HUES48 (cell line): ENCODE data around the gene TPD52L2.

Experiments used
- H3K27ac ChIP-seq: one replicate; pipeline ENCODE4 v1.7.0; 2013; ENCODE audit warnings: low read depth, low read length, inconsistent platforms
- H3K27me3 ChIP-seq: 2 replicates; pipeline ENCODE4 v1.6.1; 2013; ENCODE audit warnings: mild to moderate bottlenecking, low read length; ENCODE audit not compliant: control insufficient read depth, insufficient read depth
- H3K36me3 ChIP-seq: 2 replicates; pipeline ENCODE4 v1.6.1; 2013; ENCODE audit warnings: low read length; ENCODE audit not compliant: control insufficient read depth, insufficient read depth
- H3K4me1 ChIP-seq: 2 replicates; pipeline ENCODE4 v1.6.1; 2013; ENCODE audit warnings: mild to moderate bottlenecking, low read length; ENCODE audit not compliant: control insufficient read depth, insufficient read depth
- H3K4me3 ChIP-seq: 2 replicates; pipeline ENCODE4 v1.5.1; 2013; ENCODE audit warnings: mild to moderate bottlenecking, low read depth, low read length
- H3K9ac ChIP-seq: 2 replicates; pipeline ENCODE4 v1.6.1; 2013; ENCODE audit warnings: mild to moderate bottlenecking, low read depth, low read length, moderate library complexity
- H3K9me3 ChIP-seq: 2 replicates; pipeline ENCODE4 v1.6.1; 2013; ENCODE audit warnings: low read length; ENCODE audit not compliant: control insufficient read depth, insufficient read depth

The TPD52L2 gene

GRCh38 chr20:63857764-63858392 is 7.2 kb upstream of the TPD52L2 start:
- H3K9ac ChIP-seq, result no peak overlapping the region
- peaks cover 53% of the 10 kb centered on the region for H3K4me1 ChIP-seq
- H3K27me3 ChIP-seq, result no peaks in the 10 kb centered on the region
- no peak overlapping the region for H3K4me3 ChIP-seq
- no peaks in the 10 kb centered on the region for H3K9me3 ChIP-seq
- H3K36me3 ChIP-seq, result peaks cover 14% of the 10 kb centered on the region; the same call in 1 of the 2 replicates
- H3K27ac ChIP-seq, result peak overlapping the region; percentile 87

GRCh38 chr20:63858393-63859165 is 6.5 kb upstream of the TPD52L2 start:
- H3K9ac ChIP-seq, result no peak overlapping the region
- H3K27ac ChIP-seq, result peak overlapping the region; percentile 87
- peaks cover 51% of the 10 kb centered on the region for H3K4me1 ChIP-seq
- H3K27me3 ChIP-seq, result no peaks in the 10 kb centered on the region
- no peak overlapping the region; the same call in 1 of the 2 replicates for H3K4me3 ChIP-seq
- H3K36me3 ChIP-seq, result peaks cover 14% of the 10 kb centered on the region; the same call in 1 of the 2 replicates
- H3K9me3 ChIP-seq, result no peaks in the 10 kb centered on the region

GRCh38 chr20:63859166-63859699 is 5.8 kb upstream of the TPD52L2 start:
- Histone ChIP-seq H3K9me3 (no peaks in the 10 kb centered on the region), H3K36me3 (peaks cover 14% of the 10 kb centered on the region; the same call in 1 of the 2 replicates), H3K27me3 (no peaks in the 10 kb centered on the region), H3K9ac (0 out of 2 replicates have a peak overlapping the region, but pooled peaks have one; percentile 7), H3K4me1 (peaks cover 51% of the 10 kb centered on the region), H3K4me3 (no peak overlapping the region), H3K27ac (peak overlapping the region; percentile 87)

- no peaks in the 10 kb centered on the region for H3K27me3 ChIP-seq
- H3K4me1 ChIP-seq, result peaks cover 38% of the 10 kb centered on the region
- H3K4me3 ChIP-seq, result no peak overlapping the region
- no peaks in the 10 kb centered on the region for H3K9me3 ChIP-seq
- peaks cover 14% of the 10 kb centered on the region; the same call in 1 of the 2 replicates for H3K36me3 ChIP-seq
- H3K27ac ChIP-seq, result peak overlapping the region; percentile 40
- no peak overlapping the region for H3K9ac ChIP-seq
These were observed 4.6 kb upstream of the TPD52L2 start for GRCh38 chr20:63860325-63861051.

DNA sequence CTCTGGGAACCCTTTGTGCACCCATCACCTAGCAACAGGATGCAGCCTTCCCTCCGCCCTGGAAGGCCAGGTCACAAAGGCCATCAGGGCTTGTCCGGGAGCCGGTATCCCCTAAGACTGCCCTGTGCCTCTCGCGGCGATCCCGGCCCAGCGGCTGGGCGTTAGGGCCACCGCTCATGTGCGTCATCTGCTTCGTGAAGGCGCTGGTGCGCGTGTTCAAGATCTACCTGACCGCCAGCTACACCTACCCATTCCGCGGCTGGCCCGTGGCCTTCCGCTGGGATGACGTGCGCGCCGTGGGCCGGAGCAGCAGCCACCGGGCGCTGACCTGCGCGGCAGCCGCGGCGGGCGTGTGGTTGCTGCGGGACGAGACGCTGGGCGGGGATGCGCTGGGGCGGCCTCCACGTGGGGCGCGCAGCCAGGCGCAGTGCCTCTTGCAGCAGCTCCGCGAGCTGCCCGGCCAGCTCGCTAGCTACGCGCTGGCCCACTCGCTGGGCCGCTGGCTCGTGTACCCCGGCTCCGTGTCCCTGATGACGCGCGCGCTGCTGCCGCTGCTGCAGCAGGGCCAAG is 3.6 kb upstream of the TPD52L2 start, which contains the start of gene ABHD16B:
Gene ABHD16B, plus strand, starts transcription at position 134 of the 570 bp plus-strand sequence. Its CDS starts 43 bp downstream, at position 177.
- Histone ChIP-seq H3K9me3 (no peaks in the 10 kb centered on the region), H3K9ac (no peak within 1 kb of the TSS), H3K27ac (peak within 1 kb of the TSS; percentile 40), H3K36me3 (peaks cover 14% of the 10 kb centered on the region; the same call in 1 of the 2 replicates), H3K4me1 (peaks cover 31% of the 10 kb centered on the region), H3K4me3 (no peak within 1 kb of the TSS), H3K27me3 (no peaks in the 10 kb centered on the region)

- Histone ChIP-seq H3K36me3 (peaks cover 14% of the 10 kb centered on the region; the same call in 1 of the 2 replicates), H3K27me3 (no peaks in the 10 kb centered on the region), H3K27ac (no peak overlapping the region), H3K4me3 (no peak overlapping the region), H3K4me1 (peaks cover 31% of the 10 kb centered on the region), H3K9me3 (no peaks in the 10 kb centered on the region), H3K9ac (no peak overlapping the region)
These were observed 2.8 kb upstream of the TPD52L2 start for GRCh38 chr20:63861981-63862901.

- H3K27me3 ChIP-seq, result no peaks in the 10 kb centered on the region
- no peak overlapping the region for H3K9ac ChIP-seq
- H3K27ac ChIP-seq, result peak overlapping the region; percentile 86
- no peaks in the 10 kb centered on the region for H3K9me3 ChIP-seq
- peaks cover 22% of the 10 kb centered on the region for H3K4me1 ChIP-seq
- peak overlapping the region; percentile 82; the same call in 1 of the 2 replicates for H3K4me3 ChIP-seq
- H3K36me3 ChIP-seq, result peaks cover 17% of the 10 kb centered on the region
These were observed 1.9 kb upstream of the TPD52L2 start for GRCh38 chr20:63863021-63863797.

DNA sequence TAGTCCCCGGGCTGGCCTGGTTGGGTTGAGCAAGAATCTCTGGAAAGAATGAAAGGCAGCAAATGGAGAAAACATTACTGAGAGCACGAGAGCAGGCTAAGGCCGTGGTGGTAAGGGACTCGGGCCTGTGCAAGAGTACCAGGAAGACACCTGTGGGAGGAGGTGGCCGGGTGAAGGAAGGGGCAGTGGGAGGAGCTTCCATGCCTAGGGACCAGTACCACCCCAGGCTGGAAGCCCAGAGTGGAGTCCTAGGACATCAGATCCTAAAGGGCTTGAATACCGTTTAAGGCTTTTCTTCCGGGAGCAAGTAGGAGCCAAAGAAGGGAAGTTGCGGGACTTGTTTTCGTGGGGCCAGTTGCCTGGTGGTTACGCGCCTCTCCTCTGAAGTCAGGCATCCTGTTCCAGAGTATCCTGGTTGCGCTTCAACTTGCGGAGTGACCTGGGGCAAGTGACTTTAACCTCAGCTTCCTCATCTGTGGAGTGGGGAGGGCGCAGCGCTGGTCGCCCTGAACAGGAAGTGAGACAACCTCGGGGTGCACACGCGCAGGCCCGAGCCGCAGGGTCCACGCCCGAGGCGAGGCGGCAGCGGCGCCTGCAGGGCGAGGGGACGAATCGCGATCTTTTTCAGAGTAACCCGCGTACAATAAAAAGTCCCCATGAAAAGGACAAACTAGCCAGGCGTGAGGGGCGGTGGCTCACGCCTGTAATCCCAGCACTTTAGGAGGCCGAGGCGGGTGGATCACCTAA is 1.1 kb upstream of the TPD52L2 start:
- peak overlapping the region; percentile 86 for H3K27ac ChIP-seq

GRCh38 chr20:63864545-63864977 is 509 bp upstream of the TPD52L2 start:
- no peaks in the 10 kb centered on the region for H3K27me3 ChIP-seq
- peaks cover 10% of the 10 kb centered on the region for H3K4me1 ChIP-seq
- H3K9me3 ChIP-seq, result no peaks in the 10 kb centered on the region
- H3K9ac ChIP-seq, result peak overlapping the region; percentile 81
- peak overlapping the region; percentile 82 for H3K4me3 ChIP-seq
- peak overlapping the region; percentile 86 for H3K27ac ChIP-seq
- peaks cover 31% of the 10 kb centered on the region for H3K36me3 ChIP-seq

More for the DNA sequence above, 1.1 kb upstream of the TPD52L2 start:
- Histone ChIP-seq H3K4me1 (peaks cover 15% of the 10 kb centered on the region), H3K9ac (peak overlapping the region; percentile 81), H3K9me3 (no peaks in the 10 kb centered on the region), H3K27me3 (no peaks in the 10 kb centered on the region), H3K4me3 (peak overlapping the region; percentile 82), H3K36me3 (peaks cover 25% of the 10 kb centered on the region)
